GM21529 (cell line): ENCODE data around the gene PPM1M.
"Not testable (repeated sequence)": the region's sequence is repeated elsewhere in the genome, so short reads cannot be mapped to it uniquely, and the experiment has no call there.

Experiments used
- ATAC-seq: cut with Tn5 transposase; IDR thresholded peaks from one replicate; pipeline ENCODE4 v1.9.1; 2021; ENCODE audit not compliant: unreplicated experiment

Gene PPM1M

DNA sequence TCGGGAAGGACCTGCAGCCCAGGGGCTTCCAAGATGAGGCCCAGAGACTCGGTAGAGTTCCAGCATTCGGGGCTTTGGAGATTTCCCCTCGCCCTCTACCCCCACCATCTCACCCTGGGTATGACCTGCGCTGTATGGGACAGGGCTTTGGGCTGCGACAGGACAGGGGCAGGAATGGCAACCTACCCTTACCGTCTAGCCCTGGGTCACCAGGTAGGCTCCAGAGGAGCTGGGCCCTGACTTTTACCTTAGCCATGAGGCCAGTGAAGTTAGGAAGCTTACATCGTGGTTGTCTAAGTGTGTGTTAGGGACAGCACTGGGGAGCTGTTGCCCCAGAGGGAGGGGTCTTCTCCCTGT, 683 bp downstream of the PPM1M start:
- no peak for ATAC-seq

DNA sequence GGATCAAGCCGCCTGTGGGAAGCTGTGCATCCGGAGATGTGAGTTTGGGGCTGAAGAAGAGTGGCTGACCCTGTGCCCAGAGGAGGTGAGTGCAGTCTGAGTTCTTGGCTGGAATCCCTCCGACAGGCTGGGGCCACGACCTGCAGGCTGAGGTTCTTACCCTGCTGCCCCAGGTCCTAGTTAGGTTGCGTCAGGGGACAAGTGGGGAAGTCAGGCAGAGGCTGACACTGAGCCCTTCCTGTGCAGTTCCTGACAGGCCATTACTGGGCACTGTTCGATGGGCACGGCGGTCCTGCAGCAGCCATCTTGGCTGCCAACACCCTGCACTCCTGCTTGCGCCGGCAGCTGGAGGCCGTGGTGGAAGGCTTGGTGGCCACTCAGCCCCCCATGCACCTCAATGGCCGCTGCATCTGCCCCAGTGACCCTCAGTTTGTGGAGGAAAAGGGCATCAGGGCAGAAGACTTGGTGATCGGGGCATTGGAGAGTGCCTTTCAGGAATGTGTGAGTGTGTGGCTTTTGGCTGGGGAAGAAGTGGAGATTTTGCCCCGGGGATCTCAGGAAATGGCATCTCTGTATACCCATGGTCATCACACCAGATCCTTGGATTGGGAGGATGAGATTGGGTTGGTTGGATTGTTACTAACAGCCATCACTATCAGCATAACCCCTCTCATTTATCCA, 1.3 kb downstream of the PPM1M start:
- ATAC-seq = no peak

DNA sequence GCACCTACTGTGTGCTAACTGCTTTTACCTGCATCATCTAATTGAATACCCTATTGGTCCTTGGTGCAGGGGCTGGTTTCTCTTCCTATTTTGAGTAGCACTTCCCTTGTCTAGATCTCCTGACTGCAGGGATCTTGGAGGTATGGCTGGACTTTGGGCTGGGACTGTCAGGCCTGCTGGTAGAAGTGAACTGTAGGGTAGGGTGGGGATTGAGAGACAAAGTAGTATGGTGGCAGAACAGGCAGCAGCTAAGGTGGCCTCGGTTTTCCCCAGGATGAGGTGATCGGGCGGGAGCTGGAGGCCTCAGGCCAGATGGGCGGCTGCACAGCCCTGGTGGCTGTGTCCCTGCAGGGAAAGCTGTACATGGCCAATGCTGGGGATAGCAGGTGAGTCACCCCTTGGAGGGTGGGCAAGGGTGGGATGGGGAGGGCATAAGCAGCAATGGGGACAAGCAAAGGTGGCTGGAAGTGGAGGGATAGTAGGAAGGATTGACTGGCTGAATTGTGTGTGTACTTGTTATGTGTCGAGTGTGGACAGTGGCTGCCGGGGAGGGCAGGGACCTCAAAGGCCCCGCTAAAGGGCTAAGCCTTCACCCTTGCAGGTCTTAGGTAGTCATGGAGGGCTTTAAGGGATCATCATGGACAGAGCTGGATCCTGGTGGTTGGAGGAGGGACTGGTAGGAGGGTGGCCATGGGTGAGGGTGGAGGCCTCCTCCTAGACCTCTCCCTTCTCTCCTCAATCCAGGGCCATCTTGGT, 2.0 kb downstream of the PPM1M start:
- ATAC-seq = no peak

DNA sequence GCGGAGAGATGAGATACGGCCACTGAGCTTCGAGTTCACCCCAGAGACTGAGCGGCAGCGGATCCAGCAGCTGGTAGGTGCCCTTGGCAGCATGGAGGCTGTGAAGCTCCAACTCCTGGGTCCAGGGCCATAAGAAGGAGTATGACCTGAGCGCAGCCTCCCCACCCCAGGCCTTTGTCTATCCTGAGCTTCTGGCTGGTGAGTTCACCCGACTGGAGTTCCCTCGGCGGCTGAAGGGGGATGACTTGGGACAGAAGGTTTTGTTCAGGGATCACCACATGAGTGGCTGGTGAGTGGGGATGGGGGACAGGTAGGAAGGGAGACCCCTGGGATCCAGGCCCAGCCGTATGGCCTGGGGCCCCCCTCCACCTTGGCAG, 2.6 kb downstream of the PPM1M start:
- ATAC-seq = no peak

DNA sequence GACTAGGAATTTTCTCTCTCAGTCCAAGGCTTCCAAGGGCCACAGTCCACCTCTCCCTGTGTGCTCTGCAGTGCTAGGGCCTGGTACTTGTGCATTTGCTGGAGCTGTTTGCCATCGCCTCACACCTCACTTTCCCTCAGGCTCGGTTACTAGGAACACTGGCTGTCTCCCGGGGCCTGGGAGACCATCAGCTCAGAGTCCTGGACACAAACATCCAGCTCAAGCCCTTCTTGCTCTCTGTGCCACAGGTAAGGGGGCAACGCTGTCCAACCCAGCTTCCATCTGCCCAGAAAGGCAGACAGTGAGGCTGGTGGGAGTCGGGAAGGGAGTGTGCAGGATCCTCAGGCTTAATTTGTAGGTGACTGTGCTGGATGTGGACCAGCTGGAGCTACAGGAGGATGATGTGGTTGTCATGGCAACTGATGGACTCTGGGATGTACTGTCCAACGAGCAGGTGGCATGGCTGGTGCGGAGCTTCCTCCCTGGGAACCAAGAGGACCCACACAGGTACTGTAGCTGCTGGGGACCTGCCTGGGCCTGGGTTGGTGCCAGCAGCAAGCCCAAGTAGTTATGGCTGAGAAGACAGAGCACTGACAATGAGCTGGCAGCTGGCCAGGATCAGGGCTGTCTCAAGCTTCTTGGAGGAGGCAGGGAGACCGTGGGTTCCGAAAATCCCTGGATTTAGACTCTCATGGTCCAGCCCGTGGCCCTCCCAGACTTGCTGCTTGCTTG, 3.4 kb downstream of the PPM1M start:
- ATAC-seq = no peak

DNA sequence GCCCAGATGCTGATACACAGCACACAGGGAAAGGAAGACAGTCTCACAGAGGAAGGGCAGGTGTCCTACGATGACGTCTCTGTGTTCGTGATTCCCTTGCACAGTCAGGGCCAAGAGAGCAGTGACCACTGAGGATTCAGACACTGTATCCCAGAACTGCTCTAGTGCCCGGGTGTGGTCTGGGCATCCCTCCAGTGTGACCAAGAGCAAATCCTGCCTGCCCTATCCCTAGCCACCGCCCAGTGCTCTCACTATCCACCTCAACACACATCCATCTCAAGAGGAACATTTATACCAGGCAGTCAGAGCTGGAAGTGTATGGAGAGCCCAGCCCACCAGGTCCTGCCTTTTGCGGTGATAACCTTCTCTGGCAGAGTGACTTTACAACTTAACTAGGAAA, 4.1 kb downstream of the PPM1M start:
- no peak for ATAC-seq

DNA sequence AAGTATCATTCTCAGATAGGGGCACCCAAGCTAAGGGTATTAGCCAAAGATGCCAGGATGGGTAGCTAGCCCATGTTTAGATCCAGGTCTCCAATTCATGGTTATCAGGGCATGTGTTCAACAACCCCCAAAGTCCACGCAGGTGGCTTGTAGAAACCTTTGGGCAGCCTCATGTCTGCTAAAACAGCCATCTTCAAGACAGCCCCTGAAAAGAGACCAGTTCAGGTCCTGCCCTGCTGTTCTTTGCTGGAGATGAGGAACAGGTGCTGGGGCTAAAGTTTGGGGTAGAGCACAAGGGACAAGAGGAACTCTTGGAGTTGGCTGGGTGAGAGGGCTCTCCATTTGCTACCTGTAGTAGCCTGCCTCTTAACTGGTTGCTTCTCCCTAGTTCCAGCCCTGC, 4.6 kb downstream of the PPM1M start:
- ATAC-seq = no peak

DNA sequence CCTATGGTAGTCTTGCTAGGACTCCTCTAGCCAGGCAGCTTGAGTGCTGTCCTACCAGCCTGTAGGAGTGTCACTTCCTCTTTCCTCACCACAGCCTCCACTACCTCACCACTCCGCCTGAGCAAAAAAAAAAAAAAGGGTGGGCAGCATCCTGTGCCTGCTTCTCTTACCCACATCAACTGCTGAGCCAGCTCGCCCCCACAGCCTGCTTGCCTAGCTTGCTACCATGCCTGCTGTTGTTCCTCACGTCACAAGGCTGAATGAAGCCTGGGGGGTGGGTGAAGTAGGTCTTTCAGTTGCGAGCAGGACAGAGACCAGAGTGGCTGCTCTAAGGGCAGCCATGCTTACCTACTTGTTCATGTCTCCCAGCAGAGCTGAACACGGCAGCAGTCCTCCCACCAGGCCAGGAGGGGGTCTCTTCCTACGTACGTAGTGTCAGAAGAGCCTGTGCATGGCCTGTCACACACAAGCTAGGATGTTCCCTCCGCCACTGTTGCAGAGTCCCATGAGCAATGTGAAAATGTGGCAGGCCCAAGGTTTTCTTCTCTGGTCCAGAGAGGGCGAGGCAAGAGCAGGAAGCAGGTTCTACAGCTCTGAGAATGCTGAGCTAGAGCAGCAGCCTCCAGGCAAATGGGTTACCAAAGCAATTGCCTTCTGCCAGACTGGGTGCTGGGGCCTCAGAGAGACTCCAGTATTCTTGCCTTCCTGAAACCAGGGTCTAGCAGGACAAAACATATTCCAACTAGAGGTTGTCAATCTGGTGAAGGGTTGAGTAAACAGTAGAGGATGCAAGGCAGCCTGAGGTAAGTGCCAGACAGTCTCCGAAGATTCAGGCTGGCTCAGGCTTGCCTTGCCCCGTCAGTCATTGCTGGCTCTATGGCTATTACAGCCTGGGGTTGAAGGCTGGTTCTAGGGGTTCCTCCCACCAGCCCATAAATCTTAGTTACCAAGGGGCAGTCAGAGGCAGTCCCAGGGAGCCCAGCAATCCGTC, 8.1 kb downstream of the PPM1M start:
- ATAC-seq = peak; percentile 93

DNA sequence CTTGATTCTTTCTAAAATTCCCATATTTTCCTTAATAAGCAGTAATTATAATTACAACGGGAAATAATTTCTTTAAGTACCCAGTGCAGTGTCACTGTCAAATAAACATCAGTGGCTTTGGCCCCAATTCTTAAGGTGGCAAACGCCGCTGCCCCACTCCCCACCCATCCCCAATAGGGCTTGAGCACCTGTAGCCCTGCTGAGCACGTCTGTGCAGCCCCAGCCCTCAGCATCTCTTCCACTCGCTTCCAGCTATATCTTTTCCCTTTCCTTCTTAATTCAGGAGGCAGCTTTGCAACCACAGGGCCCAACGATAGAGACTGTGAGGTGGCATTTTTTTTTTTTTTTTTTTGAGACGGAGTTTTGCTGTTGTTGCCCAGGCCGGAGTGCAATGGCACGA, 9.0 kb downstream of the PPM1M start:
- no peak for ATAC-seq

DNA sequence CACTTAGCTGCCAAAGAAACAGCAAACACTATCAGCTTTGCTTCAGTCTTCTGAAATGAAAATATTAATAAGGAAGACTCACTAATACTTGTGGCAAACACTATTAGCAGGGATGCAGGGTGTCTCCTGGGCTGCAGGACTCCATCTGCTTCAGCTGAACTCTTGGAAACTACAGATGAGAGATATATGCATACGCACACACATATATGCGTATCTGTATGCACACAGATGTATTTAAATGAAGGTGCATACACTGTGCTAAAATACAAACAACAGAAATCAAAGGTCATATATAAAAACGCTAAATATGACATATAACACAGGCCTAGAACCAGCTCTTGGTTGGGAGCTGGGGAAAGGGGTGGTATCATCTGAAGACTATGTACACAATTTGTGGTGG, 10.6 kb downstream of the PPM1M start:
- no peak for ATAC-seq

DNA sequence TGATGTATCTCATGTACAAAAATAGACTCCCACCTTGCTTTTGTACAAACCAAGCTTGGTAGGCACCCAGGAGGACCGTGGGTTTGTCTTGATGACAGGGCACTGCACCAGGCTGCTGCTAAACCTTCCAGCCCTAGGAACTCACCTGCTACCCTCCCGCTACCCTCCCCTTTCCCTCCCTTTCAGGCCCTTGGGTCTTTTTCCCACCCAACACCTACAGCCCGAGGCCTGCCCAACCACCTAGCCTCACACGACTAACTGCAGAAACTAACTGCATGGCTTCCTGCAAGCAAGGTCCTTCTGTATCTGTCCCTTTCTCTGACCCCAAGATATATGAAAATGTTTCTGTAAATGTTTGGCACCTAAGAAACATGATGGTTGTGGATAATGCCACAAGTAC, 11.1 kb downstream of the PPM1M start:
- no peak for ATAC-seq

DNA sequence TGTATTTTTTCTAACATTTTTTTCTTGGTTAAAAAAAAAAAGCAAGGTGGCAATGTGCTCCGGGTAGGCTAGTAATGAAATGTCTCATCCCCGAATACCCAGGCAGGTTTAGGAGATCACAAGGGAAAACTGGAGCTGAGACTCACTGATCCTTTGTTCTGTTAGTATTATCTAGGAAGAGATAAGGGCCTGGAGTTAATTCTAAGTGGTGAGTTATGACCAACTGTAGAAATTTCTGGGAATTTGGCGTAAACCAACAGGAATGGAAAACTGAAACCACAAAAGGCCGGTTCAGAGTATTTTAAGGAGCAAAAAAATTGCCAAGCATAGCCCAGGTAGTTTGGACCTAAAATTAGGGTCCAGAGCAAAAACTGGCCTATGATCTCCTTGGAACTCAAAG, 12.4 kb downstream of the PPM1M start:
- ATAC-seq = no peak

DNA sequence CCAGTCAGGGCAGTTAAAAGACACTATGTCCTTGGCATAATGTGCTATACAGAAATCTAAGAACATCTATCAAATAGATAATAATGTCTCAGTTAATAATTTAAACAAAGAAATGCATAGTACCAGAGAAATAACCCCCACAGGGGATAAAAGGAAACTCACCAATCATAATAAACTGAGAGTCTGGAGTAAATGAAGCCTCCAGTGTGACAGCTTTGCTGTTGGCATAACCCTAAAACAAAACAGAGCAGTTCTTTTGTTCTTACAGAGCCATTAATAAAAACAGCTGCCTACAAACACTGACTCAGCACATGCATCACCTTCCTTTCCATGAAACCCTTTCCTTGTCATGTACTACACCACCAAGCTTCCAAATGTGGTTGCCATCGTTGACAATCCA, 13.5 kb downstream of the PPM1M start:
- no peak for ATAC-seq

DNA sequence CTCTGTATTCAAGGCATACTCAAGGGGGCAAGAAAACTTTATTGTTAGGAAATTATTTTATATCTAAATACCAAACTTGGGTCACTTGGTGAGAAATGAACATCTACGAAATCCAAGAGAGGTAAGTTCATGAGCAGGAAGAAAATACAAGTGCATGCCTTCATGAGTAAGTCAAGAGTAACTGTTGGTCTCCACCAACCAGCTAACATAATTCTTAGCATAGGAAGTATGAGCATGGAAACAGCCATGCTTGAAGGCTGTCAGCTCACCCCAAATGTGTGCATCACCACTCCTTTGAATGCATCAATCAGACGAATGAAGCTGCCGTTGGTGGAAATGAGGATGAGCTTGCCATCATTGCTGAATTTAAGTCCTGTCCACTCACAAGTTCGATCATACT, 13.9 kb downstream of the PPM1M start:
- no peak for ATAC-seq

DNA sequence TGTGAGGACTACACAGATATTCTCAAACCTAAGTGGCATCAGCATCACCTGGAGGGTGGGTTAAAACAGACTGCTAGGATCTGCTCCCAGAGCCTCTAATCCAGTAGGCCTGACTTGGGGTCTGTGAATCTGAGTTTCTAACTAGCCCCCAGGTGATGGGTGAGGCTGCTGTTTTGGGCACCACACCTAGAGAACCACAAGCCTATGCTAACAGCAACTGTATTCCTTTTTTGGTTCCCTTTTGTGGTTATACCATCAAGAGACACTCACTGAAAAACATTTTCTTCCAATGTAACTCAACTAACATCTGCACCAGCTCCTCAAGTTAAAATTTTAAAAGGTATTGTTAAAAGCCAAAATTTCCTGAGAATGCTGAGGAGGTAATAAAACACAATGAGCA, 16.9 kb downstream of the PPM1M start:
- ATAC-seq = no peak

DNA sequence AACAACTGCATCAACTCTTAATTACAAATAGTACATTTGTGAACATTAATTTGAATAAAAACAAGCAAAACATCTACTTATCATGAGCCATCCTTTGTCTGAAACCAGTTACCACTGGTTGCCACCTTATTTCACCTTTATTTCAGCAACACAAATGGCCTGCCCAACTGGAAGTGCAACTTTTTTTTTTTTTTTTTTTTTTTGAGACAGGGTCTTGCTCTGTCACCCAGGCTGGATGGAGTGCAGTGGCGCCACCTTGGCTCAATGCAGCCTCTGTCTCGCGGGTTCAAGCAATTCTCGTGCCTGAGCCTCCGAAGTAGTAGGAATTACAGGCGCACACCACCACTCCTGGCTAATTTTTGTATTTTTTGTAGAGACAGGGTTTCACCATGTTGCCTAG, 19.8 kb downstream of the PPM1M start:
- ATAC-seq = no peak

DNA sequence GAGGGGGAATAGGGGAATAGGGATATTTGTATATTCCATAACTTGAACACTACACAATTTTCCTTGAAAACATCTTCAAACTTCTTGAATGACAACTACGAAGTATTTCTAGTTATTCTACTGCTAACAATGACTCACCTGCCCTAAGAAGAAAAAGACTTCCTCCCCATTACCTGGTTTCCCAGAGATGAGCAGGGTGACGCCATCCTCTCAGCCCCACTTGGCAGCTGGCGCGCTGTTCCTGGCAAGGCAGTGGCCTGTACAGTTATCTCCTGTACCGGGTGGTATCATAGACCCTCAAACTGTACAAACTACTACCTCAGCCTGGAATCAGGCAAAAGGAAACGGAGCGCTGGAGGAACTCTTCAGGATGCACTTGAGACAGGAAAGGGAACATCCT, 22.5 kb downstream of the PPM1M start:
- ATAC-seq = no peak

DNA sequence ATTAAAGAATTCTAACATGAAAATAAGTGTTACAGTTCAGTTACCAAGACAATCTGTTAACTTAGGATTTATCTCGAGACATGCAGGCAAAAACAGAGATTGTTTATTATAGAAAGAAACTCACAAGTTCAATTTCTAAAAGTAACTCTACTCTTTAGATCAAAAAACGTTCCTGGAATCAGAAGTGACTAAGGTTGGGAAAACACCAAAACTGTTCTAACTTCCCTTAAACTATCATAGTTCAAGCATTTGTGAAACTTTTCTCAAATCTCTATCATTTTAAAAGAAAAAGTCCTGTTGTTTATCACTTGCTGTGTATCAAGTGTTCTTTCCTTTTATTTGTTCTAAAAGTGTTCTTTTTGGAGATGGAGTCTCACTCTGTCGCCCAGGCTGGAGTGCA, 24.2 kb downstream of the PPM1M start:
- no peak for ATAC-seq

DNA sequence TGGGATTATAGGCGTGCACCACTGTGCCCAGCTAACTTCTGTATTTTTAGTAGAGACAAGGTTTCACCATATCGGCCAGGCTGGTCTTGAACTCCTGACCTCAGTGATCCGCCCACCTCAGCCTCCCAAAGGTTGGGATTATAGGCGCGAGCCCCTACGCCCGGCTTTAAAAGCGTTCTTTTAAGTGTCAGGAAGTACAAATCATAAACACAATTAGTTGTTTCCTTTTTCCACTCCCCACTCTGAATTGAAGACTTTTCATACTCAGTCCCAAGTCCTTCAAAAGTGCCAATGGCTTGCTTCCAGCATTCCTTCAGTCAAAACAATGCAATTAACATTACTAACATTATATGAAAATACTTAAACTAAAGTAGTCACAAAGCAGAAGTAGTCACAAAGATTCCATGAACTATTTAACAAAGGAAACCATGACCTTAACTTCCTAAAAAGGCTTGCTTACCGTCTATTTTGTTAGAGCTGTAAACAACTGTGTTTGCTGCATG, 24.7 kb downstream of the PPM1M start:
- no peak for ATAC-seq

DNA sequence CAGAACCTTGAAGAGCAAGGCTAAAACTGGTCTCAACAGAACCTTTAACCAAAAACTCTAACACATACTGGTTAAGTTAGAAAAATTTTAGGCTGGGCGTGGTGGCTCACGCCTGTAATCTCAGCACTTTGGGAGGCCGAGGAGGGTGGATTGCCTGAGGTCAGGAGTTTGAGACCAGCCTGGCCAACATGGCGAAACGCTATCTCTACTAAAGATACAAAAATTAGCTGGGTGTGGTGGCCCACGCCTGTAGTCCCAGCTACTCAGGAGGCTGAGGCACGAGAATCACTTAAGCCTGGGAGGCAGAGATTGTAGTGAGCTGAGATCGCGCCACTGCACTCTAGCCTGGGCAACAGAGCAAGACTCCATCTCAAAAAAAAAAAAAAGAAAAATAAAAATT, 26.6 kb downstream of the PPM1M start:
- not testable (repeated sequence) for ATAC-seq

DNA sequence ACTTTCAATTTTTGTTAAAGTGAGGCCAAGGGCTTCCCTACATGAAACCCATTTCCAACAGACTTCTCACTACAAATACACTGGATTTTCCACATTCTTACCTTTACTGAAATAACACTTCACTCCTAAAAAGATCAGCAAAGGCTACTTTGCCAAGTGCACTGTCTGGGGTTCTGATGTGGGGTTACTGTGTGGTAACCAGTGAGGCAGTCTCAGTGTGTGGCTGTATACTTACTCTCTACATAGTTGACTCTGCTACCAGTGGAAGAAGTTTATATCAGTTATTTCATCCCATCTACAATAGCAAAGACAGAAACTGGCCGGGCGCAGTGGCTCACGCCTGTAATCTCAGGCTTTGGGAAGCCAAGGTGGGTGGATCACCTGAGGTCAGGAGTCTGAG, 27.3 kb downstream of the PPM1M start:
- no peak for ATAC-seq
